GM10248 (cell line): ENCODE data around the gene DENND1C.
"Not testable (repeated sequence)": the region's sequence is repeated elsewhere in the genome, so short reads cannot be mapped to it uniquely, and the experiment has no call there.

Experiments used
- CTCF ChIA-PET: fragments of 300-600 bp; sonication (Branson Sonifier 250); formaldehyde crosslinking; extraction: SDS; loops from one replicate; lab custom pipeline; 2021; ENCODE audit warnings: antibody characterized with exemption; lab: Yijun Ruan, JAX
- POLR2A ChIA-PET: fragments of 350-650 bp; sonication (Branson Sonifier 250); formaldehyde crosslinking; extraction: SDS; loops from one replicate; lab custom pipeline; 2020; ENCODE audit warnings: antibody characterized with exemption; lab: Yijun Ruan, JAX
- DNase-seq: peaks from one replicate; pipeline ENCODE4 v3.0.0; 2012; ENCODE audit errors: extremely low spot score
- TF ChIP-seq, protein P1 (sequence below): IDR thresholded peaks from 2 replicates; pipeline ENCODE4 v1.5.1; 2012; ENCODE audit warnings: mild to moderate bottlenecking, low read depth; ENCODE audit errors: extremely low read depth, missing control alignments, control extremely low read depth

The DENND1C gene

GRCh38 chr19:6429419-6430221 is 52.0 kb downstream of the DENND1C start:
- CTCF ChIA-PET, result interaction anchor here (1.2 kb wide), 1 partner anchor 52 kb away, joined by 3 read pairs; the partner anchor contains the start of gene DENND1C
- TF ChIP-seq, protein P1, sequence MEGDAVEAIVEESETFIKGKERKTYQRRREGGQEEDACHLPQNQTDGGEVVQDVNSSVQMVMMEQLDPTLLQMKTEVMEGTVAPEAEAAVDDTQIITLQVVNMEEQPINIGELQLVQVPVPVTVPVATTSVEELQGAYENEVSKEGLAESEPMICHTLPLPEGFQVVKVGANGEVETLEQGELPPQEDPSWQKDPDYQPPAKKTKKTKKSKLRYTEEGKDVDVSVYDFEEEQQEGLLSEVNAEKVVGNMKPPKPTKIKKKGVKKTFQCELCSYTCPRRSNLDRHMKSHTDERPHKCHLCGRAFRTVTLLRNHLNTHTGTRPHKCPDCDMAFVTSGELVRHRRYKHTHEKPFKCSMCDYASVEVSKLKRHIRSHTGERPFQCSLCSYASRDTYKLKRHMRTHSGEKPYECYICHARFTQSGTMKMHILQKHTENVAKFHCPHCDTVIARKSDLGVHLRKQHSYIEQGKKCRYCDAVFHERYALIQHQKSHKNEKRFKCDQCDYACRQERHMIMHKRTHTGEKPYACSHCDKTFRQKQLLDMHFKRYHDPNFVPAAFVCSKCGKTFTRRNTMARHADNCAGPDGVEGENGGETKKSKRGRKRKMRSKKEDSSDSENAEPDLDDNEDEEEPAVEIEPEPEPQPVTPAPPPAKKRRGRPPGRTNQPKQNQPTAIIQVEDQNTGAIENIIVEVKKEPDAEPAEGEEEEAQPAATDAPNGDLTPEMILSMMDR, result no peak
- DNase-seq, result no peak
- POLR2A ChIA-PET, result no interaction called here

DNA sequence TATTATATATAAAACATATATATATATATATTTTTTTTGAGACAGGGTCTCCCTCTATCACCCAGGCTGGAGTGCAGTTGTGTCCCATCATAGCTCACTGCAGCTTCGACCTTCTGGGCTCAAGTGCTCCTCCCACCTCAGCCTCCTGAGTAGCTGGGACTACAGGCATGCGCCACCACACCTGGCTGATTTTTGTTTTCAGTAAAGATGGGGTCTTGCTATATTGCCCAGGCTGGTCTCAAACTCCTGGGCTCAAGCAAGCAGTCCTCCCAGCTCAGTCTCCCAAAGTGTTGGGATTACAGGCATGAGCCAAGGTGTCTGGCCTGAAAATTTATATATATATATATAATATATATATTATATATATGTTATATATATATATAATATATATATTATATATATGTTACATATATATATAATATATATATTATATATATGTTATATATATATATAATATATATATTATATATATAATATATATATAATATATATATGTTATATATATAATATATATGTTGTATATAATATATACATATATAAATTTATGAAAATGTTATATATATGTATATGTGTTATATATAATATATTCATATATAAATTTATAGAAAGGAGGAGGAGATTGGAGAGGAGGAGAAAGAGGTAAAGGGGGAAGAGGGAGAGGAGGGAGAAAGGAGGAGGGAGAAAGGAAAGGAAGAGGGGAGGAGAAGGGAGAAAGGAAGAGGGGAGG is 52.7 kb downstream of the DENND1C start:
- DNase-seq, CTCF ChIA-PET, POLR2A ChIA-PET: not testable (repeated sequence)

DNA sequence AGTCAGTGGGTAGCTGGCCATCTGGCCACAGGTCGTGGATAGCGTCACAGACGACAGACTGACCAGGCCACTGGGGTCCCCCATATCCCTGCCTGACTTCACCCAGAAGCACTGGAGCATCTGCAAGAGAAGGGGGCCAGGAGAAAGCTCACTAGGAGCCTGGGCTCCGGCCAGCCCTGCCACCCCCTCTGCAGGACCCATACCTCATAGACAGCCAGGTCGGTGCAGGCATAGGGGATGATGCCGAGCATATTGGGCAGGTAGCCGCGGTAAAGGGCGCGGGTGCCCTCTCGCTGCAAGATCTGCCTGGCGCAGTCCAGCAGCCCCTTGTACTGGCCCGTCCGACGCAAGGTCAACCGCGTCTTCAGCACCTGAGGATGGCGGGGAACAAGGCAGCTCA is 54.5 kb downstream of the DENND1C start:
- CTCF ChIA-PET, result interaction anchor here (2.6 kb wide), 1 partner anchor 378 kb away, joined by 6 read pairs; no protein-coding TSS in a partner anchor
- TF ChIP-seq, protein P1, result no peak
- POLR2A ChIA-PET, result no interaction called here
- DNase-seq, result no peak

- DNase-seq, result no peak
- CTCF ChIA-PET, result interaction anchor here (0.9 to 2.6 kb wide), 5 partner anchors 11 to 439 kb away, joined by 3 to 6 read pairs (median 3); no protein-coding TSS in a partner anchor
- POLR2A ChIA-PET, result interaction anchor here (0.6 kb wide), 1 partner anchor 156 kb away, joined by 4 read pairs; no protein-coding TSS in a partner anchor
Observed at GRCh38 chr19:6425732-6426620, 55.6 kb downstream of the DENND1C start.

DNA sequence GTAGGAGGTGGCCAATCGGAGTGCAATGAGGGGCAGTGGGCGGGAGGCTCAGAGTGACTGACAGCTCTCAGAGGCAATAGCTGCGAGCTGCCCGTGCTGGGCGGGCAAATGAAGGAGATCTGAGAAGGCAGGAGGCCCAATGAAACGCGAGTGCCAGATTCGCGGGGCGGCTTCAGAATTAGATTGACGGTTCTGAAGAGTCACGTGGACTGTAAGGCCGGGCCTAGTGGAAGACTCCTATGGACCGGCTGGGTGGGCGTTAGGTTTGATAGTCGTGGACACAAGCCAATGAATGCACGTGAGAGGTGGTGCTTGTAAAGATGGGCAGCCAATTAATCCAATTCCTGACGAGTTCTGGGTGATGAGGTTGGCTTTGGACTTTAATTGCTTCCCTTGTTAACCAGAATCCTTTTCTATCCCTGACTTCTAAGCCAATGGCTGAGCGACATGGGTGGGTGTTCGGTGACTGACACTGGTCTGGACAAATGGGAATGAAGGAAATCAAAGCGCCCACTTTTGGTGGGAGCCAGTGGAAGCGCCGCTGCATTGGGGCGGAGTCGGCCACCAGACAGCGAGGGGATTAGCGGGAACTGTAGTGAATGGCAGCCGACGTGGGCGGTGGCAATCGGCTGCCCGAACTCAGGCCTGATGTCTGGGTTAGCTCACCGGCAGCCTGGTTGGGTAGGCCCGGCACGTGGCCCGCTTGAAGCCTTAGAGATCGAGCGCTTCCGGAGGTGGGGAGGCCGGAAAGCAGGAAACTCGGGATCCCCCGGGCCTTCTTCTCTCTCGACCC is 56.5 kb downstream of the DENND1C start:
- TF ChIP-seq, protein P1, result peak; percentile 2
- ChIA-PET POLR2A (interaction anchor here (0.6 to 1.1 kb wide), 6 partner anchors 43 to 163 kb away, joined by 3 to 5 read pairs (median 4); partner anchors contain the start of genes ALKBH7 and DENND1C), CTCF (interaction anchor here (0.8 to 2.6 kb wide), 5 partner anchors 11 to 439 kb away, joined by 3 to 6 read pairs (median 3); partner anchors contain the start of gene ALKBH7)
- peak; percentile 99 for DNase-seq

More at GRCh38 chr19:6425732-6426620, 55.6 kb downstream of the DENND1C start:
- TF ChIP-seq, protein P1, result no peak

DNA sequence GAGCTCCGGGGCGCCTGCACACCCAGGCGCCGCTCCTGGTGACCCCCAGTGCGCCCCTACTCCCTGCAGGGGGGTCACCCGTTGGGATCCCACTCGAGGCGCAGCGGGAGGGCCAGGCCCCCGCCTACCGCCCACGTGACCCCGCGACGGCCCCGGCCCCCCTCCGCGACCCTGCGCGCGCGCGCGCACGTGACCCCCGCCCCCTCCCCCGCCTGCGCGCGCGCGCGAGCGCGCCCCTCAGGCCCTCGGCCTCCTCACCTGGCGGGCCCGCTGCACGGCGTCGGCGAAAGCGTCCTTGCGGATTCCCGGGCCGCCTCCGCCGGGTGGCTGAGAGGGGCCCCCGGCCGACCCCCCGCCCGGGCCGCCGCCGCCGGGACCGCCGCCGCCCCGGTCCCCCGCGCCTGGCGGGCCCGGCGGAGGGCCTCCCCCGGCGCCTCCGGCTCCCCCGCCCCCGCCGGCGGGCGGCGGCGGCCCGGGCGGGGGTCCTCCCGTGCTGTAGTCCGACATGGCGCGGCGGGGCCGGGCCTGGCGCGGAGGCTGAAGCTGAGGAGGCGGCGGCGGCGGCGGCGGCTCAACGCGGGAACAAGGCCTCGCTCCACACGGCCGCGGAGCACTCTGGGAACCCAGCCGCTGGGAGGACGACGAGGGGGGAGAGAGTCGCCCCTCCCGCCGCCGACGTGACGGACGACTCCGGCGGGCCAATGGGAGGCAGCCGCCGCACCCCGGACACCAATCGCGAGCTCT is 57.2 kb downstream of the DENND1C start, which contains the start of gene KHSRP:
KHSRP (minus strand) TSS at position 617 of the 744 bp plus-strand sequence; CDS start at position 507, 110 bp downstream.
- CTCF ChIA-PET, result interaction anchor here (0.8 to 1.2 kb wide), 4 partner anchors 12 to 440 kb away, joined by 3 read pairs; partner anchors contain the start of gene ALKBH7
- TF ChIP-seq, protein P1, result no peak
- POLR2A ChIA-PET, result interaction anchor here (0.6 to 1.1 kb wide), 5 partner anchors 52 to 163 kb away, joined by 3 to 5 read pairs (median 4); partner anchors contain the start of genes ALKBH7 and DENND1C
- no peak for DNase-seq
